Heart right ventricle (tissue), 16 donors: ENCODE measurements around the gene BBIP1. TPM values are rescaled to one million over a fixed set of nuclear protein-coding genes. Genes with fewer than 3 reads are reported as not detected.
"Not testable (repeated sequence)": the region's sequence is repeated elsewhere in the genome, so short reads cannot be mapped to it uniquely, and the experiment has no call there.

Experiments
- ATAC-seq, 8 donors: fragments of 200-7000 bp; cut with Tn5 transposase; one replicate each; pipeline ENCODE4 v1.9.1; 2020; ENCODE audit warnings: mild to moderate bottlenecking in 8 of 8, moderate library complexity in 8 of 8, moderate number of reproducible peaks in 1 of 8
- DNase-seq, 2 donors: peaks; one replicate each; pipeline ENCODE4 v3.0.0-alpha.2; 2020
- H3K27ac ChIP-seq, 10 donors: fragments of 200-600 bp; sonication (generic) in 2 of 10; one replicate each; pipeline versions ENCODE4 v1.5.0 to v1.8.0; 2020 to 2022; ENCODE audit warnings: mild to moderate bottlenecking in 3 of 10
- H3K27me3 ChIP-seq, 7 donors: fragments of 200-600 bp; one replicate each; pipeline ENCODE4 v1.8.0; 2021 to 2022; ENCODE audit warnings: mild to moderate bottlenecking in 2 of 7
- H3K36me3 ChIP-seq, 9 donors: fragments of 200-600 bp; sonication (generic) in 1 of 9; one replicate each; pipeline versions ENCODE4 v1.5.0 to v1.8.0; 2020 to 2022; ENCODE audit warnings: mild to moderate bottlenecking in 2 of 9
- H3K4me1 ChIP-seq, 9 donors: fragments of 200-600 bp; sonication (generic) in 1 of 9; one replicate each; pipeline versions ENCODE4 v1.5.0 to v1.8.0; 2020 to 2022; ENCODE audit warnings: mild to moderate bottlenecking in 4 of 9
- H3K4me3 ChIP-seq, 10 donors: fragments of 200-600 bp; sonication (generic) in 2 of 10; one replicate each; pipeline versions ENCODE4 v1.5.0 to v1.8.0; 2020 to 2022; ENCODE audit warnings: mild to moderate bottlenecking in 7 of 10, moderate library complexity in 2 of 10
- H3K9me3 ChIP-seq, 11 donors: fragments of 200-600 bp in 10 of 11; sonication (generic) in 2 of 11; one replicate each; pipeline versions ENCODE4 v1.5.0 to v1.8.0; 2013 to 2022; ENCODE audit warnings: mild to moderate bottlenecking in 2 of 11, control low read depth in 1 of 11, moderate library complexity in 1 of 11
- WGBS, 2 donors: extraction: QIAGEN DNeasy Blood & Tissue Kit; methylation state at CpG; one replicate each; pipeline ENCODE4 v1.1.7; 2013; ENCODE audit warnings: inconsistent platforms in 1 of 2; 5-methylcytosine and 5-hydroxymethylcytosine counted together
- intact Hi-C, 10 donors: fragments of 100-400 bp; cut with DNase I; formaldehyde crosslinking; loops; one replicate each; pipeline versions ENCODE4 v1.11.1 to v1.14.2; 2022
- polyA plus RNA-seq, 2 donors: library from polyadenylated mRNA; stranded (reverse); fragments of 200-250 nt; gene quantifications; one replicate each; pipeline ENCODE4 v1.2.3, GENCODE V29; 2013
- total RNA-seq, 10 donors: library from RNA; stranded (reverse); fragmentation: NEBNext Ultra II Directional in 3 of 10; extraction: Animal tissue kit (Norgen Biotek cat#: 25700) in 3 of 10; gene quantifications; one replicate each; pipeline versions ENCODE4 v1.2.1 to v1.2.4, GENCODE V29; 2021 to 2023
- TF ChIP-seq, protein P1 (sequence below), 9 donors: fragments of 200-600 bp; sonication (generic) in 2 of 9; IDR thresholded peaks; one replicate each; pipeline versions ENCODE4 v1.5.0 to v1.8.0; 2021 to 2022; ENCODE audit warnings: antibody characterized with exemption in 9 of 9, mild to moderate bottlenecking in 5 of 9, moderate library complexity in 1 of 9
- donor health status: Arrhythmogenic right ventricular cardiomyopathy.
- donor health status: ischemic (EF 13 %, LVEDD 7.1; RV severe dilation, severe dysfunction).
- donor health status: healthy with polysubstance abuse.
- donor health status: DM: no; HTN: yes; CAD: no.
- donor health status: DM: no; HTN: no; CAD: no.
- donor health status: ischemic (EF 25% LVEDD 6.9; RV normal size, moderate dysfunction).
- donor health status: ischemic (EF 25% LVEDD 5.7; RV mildly dilated, moderate dysfunction).
- donor health status: healthy.
- donor health status: DM: yes; HTN: yes; CAD: no.
- donor health status: Ischemic cardiomyopathy.
- donor health status: ischemic (EF 35%, LVEDD 5.7; RV mildly dilated, moderate dysfunction).
- donor health status: nonischemic (EF 11% LVEDD 7.7; RV severe dilation, severe dysfunction).
- donor health status: DM: yes; HTN: yes; CAD: no.
- donor health status: PGD.
- donor health status: ischemic (EF 29% LVEDD 5.4; RV normal size, mild dysfunction).
- donor health status: nonischemic (EF 23%, LVEDD 6.1; RV moderate dilation, normal function).

Gene BBIP1
- total and polyA plus RNA-seq, 12 donors = 16.6 to 32.0 (median 24.6) TPM

DNA sequence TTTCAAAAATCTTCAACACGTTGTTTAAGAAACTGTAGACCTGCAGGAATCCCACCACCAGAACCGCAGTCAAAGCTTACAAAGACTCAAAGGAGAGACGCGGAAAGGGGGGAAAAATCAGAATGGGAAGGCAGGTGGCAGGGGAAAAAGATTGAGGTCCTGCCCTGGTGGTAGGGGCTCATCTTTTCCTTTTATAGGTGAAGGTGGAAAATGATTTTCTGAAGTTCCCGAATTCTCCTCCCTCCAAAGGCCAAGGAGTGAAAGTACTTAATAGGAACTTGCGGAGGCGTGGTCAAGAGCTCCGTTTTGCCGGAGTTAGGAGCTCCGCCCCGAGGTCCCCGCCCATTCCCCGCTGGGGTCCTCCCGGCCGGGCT, 724 bp downstream of the BBIP1 start:
- H3K4me1 ChIP-seq = peaks cover 7 to 48% (median 36%) of the 10 kb centered on the region in 9 donors
- 0 to 1% methylated on average over 15 of the region's 15 CpGs for WGBS, 2 donors
- H3K4me3 ChIP-seq = peak overlapping the region; percentile 54 to 79 (median 70)
- DNase-seq (peak; percentile 96), ATAC-seq (no peak)
- H3K27me3 ChIP-seq = no peaks in the 10 kb centered on the region
- H3K9me3 ChIP-seq = no peaks in the 10 kb centered on the region
- peaks cover 0 to 12% (median 0%) of the 10 kb centered on the region in 9 donors for H3K36me3 ChIP-seq
- peak overlapping the region; percentile 93 to 99 (median 97) for H3K27ac ChIP-seq
- intact Hi-C loops = loop anchor here in 3 of 10 donors (2.0 to 10.0 kb wide), 3 partner anchors 47 to 913 kb away; partner anchors contain the start of genes ADD3 (in 1 of the 3), DUSP5 (in 1 of the 3) and PDCD4 (in 1 of the 3)
- TF ChIP-seq, protein P1, sequence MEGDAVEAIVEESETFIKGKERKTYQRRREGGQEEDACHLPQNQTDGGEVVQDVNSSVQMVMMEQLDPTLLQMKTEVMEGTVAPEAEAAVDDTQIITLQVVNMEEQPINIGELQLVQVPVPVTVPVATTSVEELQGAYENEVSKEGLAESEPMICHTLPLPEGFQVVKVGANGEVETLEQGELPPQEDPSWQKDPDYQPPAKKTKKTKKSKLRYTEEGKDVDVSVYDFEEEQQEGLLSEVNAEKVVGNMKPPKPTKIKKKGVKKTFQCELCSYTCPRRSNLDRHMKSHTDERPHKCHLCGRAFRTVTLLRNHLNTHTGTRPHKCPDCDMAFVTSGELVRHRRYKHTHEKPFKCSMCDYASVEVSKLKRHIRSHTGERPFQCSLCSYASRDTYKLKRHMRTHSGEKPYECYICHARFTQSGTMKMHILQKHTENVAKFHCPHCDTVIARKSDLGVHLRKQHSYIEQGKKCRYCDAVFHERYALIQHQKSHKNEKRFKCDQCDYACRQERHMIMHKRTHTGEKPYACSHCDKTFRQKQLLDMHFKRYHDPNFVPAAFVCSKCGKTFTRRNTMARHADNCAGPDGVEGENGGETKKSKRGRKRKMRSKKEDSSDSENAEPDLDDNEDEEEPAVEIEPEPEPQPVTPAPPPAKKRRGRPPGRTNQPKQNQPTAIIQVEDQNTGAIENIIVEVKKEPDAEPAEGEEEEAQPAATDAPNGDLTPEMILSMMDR (IDR thresholded peaks at IDR 0.05) = peak in 3 of 9 donors; percentile 7 to 24 (median 21)

DNA sequence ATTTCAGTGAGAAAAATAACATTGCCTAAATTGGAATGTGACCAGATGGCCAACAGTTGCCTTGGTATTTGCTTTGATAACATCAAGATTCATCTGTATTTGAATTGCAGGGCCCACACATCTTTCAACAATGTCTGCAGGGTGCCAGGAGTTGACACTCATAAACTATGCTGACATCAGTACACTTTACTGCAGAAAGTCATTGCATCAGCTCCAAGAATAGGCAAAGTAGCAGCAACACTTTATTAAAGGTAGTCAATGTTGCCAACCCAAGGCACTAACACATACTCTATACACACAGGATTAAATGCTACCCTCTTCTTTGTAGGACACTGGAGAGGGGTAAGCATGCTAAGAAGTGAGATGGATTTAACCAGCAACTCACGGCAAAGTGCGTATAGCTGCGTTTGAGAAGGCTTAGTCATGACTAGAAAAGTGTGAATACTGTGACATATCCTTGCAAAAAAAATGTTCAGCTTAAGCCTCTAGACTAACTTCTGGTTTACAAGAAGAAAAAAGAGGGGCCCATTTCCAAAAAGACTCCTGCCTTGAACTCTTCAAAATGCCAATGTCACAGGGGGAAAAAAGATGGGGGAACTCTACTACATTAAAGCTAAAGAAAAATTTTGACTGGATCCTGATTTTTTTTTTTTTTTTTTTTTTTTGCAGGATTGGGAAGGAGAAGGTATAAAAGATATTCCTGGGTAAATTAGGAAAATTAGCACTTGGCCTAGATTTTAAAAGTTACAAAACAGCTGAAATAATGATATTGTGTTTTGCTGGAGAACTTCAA, 2.2 kb downstream of the BBIP1 start:
- H3K27ac ChIP-seq = no peak overlapping the region

DNA sequence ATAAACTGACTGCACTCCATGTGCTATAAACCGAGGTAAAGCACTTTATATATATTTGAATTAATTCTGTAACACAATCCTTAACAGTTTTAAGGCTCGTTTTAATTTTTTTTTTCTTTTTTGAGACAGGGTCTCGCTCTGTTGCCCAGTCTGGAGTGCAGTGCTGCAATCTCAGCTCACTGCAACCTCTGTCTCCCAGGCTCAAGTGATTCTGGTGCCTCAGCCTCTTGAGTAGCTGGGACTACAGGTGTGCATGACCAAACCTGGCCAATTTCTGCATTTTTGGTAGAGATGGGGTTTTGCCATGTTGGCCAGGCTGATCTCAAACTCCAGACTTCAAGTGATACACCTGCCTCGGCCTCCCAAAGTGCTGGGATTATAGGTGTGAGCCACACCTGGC, 3.4 kb downstream of the BBIP1 start:
- whole genome bisulfite sequencing, 2 donors = 94 to 95% methylated on average over 4 of the region's 4 CpGs
- H3K9me3 ChIP-seq, ATAC-seq, DNase-seq, H3K4me3 ChIP-seq, H3K27me3 ChIP-seq, H3K27ac ChIP-seq: not testable (repeated sequence)
- Histone ChIP-seq H3K4me1 (peaks cover 4 to 22% (median 12%) of the 10 kb centered on the region in 9 donors), H3K36me3 (peaks cover 0 to 19% (median 0%) of the 10 kb centered on the region in 9 donors)
- intact Hi-C loops = loop anchor here in 2 of 10 donors (10.0 kb wide), 2 partner anchors 421 to 911 kb away; partner anchors contain the start of genes ADD3 (in 1 of the 2) and DUSP5 (in 1 of the 2)

More for the DNA sequence above, 2.2 kb downstream of the BBIP1 start:
- Histone ChIP-seq H3K9me3 (no peaks in the 10 kb centered on the region), H3K27me3 (no peaks in the 10 kb centered on the region), H3K36me3 (peaks cover 0 to 15% (median 0%) of the 10 kb centered on the region in 9 donors), H3K4me3 (no peak overlapping the region), H3K4me1 (peaks cover 7 to 33% (median 23%) of the 10 kb centered on the region in 9 donors)
- DNase-seq (no peak), ATAC-seq (no peak)
- TF ChIP-seq, protein P1 (IDR thresholded peaks at IDR 0.05) = no peak
- WGBS, 2 donors = 93 to 95% methylated on average over 3 of the region's 3 CpGs
- intact Hi-C loops = loop anchor here in 2 of 10 donors (10.0 kb wide), 2 partner anchors 422 to 912 kb away; partner anchors contain the start of genes ADD3 (in 1 of the 2) and DUSP5 (in 1 of the 2)

DNA sequence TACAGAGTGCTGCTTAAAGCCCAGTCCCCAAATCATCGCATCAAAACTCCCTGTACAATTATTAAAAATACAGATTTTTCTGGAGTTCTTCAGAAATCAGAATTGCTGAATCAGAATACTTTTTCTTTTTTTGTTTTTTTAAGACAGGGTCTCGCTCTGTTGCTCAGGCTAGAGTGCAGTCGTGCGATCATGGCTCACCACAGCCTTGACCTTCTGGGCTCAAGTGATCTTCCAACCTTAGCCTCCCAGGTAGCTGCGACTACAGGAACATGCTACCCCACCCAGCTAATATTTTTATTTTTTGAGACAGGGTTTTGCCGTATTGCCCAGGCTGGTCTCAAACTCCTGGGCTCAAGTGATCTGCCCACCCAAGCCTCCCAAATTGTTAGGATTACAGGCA, 3.9 kb downstream of the BBIP1 start:
- Histone ChIP-seq H3K9me3 (no peaks in the 10 kb centered on the region), H3K27ac (no peak overlapping the region), H3K4me3 (no peak overlapping the region), H3K4me1 (peaks cover 4 to 18% (median 12%) of the 10 kb centered on the region in 9 donors), H3K36me3 (peaks cover 0 to 22% (median 0%) of the 10 kb centered on the region in 9 donors), H3K27me3 (no peaks in the 10 kb centered on the region)
- DNase-seq (no peak), ATAC-seq (no peak)
- intact Hi-C loops = loop anchor here in 2 of 10 donors (10.0 kb wide), 2 partner anchors 420 to 910 kb away; partner anchors contain the start of genes ADD3 (in 1 of the 2) and DUSP5 (in 1 of the 2)
- 97 to 98% methylated on average over 6 of the region's 6 CpGs for WGBS, 2 donors
- TF ChIP-seq, protein P1 (IDR thresholded peaks at IDR 0.05) = no peak
